ENCODE results near the gene SCO2.

DNA sequence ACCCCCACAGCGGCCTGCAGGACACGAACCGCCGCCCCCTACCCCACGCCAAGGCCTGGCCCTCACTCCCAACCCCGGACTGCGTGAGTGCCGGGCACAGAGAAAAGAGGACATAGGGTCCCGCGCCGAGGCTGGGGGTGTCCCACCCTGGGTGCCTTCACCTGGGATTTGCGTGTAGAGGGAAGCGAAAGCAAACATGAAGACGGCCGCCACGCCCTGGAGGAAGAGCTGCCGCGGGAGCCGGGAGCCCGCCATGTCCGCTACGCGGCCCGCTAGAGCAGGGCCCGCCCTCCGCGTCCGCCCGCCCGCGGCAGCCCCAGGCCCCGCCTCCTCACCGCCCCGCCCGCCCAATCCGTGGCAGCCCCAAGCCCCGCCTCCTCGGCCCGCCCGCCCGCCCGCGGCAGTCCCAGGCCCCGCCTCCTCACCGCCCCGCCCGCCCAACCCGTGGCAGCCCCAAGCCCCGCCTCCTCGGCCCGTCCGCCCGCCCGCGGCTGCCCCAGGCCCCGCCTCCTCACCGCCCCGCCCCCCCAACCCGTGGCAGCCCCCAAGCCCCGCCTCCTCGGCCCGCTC lies 17.9 kb downstream of the SCO2 start, which contains the start of gene LMF2:
- TF ChIP-seq, protein P1, sequence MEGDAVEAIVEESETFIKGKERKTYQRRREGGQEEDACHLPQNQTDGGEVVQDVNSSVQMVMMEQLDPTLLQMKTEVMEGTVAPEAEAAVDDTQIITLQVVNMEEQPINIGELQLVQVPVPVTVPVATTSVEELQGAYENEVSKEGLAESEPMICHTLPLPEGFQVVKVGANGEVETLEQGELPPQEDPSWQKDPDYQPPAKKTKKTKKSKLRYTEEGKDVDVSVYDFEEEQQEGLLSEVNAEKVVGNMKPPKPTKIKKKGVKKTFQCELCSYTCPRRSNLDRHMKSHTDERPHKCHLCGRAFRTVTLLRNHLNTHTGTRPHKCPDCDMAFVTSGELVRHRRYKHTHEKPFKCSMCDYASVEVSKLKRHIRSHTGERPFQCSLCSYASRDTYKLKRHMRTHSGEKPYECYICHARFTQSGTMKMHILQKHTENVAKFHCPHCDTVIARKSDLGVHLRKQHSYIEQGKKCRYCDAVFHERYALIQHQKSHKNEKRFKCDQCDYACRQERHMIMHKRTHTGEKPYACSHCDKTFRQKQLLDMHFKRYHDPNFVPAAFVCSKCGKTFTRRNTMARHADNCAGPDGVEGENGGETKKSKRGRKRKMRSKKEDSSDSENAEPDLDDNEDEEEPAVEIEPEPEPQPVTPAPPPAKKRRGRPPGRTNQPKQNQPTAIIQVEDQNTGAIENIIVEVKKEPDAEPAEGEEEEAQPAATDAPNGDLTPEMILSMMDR (IDR thresholded peaks at IDR 0.05; ENCODE audit: low read length) = no peak
- no peak for TF ChIP-seq EZH2 (IDR thresholded peaks at IDR 0.05; ENCODE audit: borderline replicate concordance, low read length)

Measured in OCI-LY1 (cell line).